Vagina (tissue), 2 donors: Measurements from ENCODE around the gene INKA2.

ENCODE experiments used
- POLR2AphosphoS5 ChIP-seq, 2 donors: sonication (generic); formaldehyde crosslinking; IDR thresholded peaks; one replicate each; pipeline ENCODE4 v1.9.0; 2017; ENCODE audit warnings: antibody characterized with exemption in 2 of 2, mild to moderate bottlenecking in 2 of 2, low read depth in 1 of 2; ENCODE audit not compliant: insufficient read depth in 1 of 2
- TF ChIP-seq, protein P1 (sequence below), 3 experiments: fragments of 450-650 bp in 2 of 3; fragments of 200-600 bp in 1 of 3; sonication (generic) in 1 of 3; IDR thresholded peaks; one replicate each; pipeline ENCODE4 v1.5.1; 2017 to 2019; ENCODE audit warnings: antibody characterized with exemption in 3 of 3, mild to moderate bottlenecking in 2 of 3, moderate library complexity in 2 of 3

DNA sequence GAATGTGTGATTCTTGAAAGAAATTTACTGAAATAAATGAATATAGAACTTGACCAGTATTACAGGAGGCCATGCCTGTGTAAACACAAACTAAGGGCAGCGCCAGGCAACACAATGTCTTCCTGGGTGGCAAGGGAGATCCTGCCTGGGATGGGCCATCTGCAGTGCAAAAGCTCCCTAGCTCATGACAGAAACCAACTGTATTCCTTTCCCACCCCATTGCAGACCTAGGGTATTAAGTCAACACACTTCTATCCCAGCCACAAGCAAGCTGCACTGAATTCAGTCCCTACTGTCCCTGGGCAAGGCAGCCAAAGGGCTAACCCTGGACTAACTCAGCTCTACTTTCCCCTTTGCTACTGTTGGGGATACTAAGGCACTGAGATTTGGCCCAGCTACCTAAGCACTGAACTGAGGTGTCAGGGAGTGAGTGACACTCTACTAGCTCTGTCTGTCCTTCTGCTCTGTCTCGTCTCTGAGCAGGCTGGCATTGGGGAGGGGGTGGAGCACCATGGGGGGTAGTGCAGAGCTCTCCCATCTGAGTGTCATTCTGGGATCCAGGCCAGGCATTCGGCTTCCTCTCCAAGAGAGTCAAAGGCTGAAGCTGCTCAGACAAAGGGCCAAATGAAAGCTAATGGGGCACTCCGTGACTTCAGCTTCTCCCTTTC is 2.5 kb downstream of the INKA2 start:
- TF ChIP-seq, protein P1, sequence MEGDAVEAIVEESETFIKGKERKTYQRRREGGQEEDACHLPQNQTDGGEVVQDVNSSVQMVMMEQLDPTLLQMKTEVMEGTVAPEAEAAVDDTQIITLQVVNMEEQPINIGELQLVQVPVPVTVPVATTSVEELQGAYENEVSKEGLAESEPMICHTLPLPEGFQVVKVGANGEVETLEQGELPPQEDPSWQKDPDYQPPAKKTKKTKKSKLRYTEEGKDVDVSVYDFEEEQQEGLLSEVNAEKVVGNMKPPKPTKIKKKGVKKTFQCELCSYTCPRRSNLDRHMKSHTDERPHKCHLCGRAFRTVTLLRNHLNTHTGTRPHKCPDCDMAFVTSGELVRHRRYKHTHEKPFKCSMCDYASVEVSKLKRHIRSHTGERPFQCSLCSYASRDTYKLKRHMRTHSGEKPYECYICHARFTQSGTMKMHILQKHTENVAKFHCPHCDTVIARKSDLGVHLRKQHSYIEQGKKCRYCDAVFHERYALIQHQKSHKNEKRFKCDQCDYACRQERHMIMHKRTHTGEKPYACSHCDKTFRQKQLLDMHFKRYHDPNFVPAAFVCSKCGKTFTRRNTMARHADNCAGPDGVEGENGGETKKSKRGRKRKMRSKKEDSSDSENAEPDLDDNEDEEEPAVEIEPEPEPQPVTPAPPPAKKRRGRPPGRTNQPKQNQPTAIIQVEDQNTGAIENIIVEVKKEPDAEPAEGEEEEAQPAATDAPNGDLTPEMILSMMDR (IDR thresholded peaks at IDR 0.05) = no peak
- no peak for TF ChIP-seq POLR2AphosphoS5 (IDR thresholded peaks at IDR 0.05; ENCODE audit: insufficient read depth in 1 of 2, low read depth in 1 of 2)
